ENCODE data around the gene MYOCD. TPM values are rescaled to one million over a fixed set of nuclear protein-coding genes. Genes with fewer than 3 reads are reported as not detected.

MYOCD gene
- total and polyA plus RNA-seq, 2 of the 13 experiments (the other 11 are each of a cell fraction or from before 2014, with no cell fraction given) = not detected

GRCh38 chr17:12624211-12624610 is 41.5 kb upstream of the MYOCD start:
- in situ Hi-C loops (cut with HindIII; ENCODE audit: extremely low pct_ligation_motif_present, low pct_unique_long_range_greater_than_20kb) = loop anchor here (25.0 kb wide), 1 partner anchor 112 kb away; no protein-coding TSS in a partner anchor
- no peaks in the 10 kb centered on the region; a peak in 1 of 5 replicates for H3K27me3 ChIP-seq (ENCODE audit: control insufficient read depth in 1 of 2, insufficient read depth in 2 of 2, low read length in 2 of 2)
- peaks cover 17% of the 10 kb centered on the region for H3K4me1 ChIP-seq (ENCODE audit: insufficient read depth, low read length)
- intact Hi-C loops (cut with micrococcal nuclease; ENCODE audit: unreplicated experiment) = no loop called here
- no peaks in the 10 kb centered on the region for H3K36me3 ChIP-seq (replicated peaks in 1 of 2; ENCODE audit: control insufficient read depth in 1 of 2, insufficient read depth in 2 of 2, low read length in 2 of 2)
- no peak overlapping the region for H3K4me2 ChIP-seq (ENCODE audit: low read depth, low read length)
- no peak overlapping the region for H3K27ac ChIP-seq (ENCODE audit: extremely low read length, insufficient read depth, low read length)
- ChIA-PET POLR2A (no interaction called here), CTCF (ENCODE audit: low intra/inter-chr PET ratio, low total read pairs) (no interaction called here)
- no peaks in the 10 kb centered on the region for H3K79me2 ChIP-seq (ENCODE audit: insufficient read depth, low read length)
- no peak for FAIRE-seq
- H3K4me3 ChIP-seq (replicated peaks in 1 of 3; ENCODE audit: insufficient read depth in 1 of 3, low read depth in 2 of 3, low read length in 3 of 3) = no peak overlapping the region
- no peak overlapping the region for H2AFZ ChIP-seq (ENCODE audit: low read length)
- WGBS (ENCODE audit: low lambda C conversion rate) = 39% methylated on average over 3 of the region's 3 CpGs
- no TSS peak for BruUV-seq (replicated peaks)
- TF ChIP-seq CENPT (CRISPR knock-in tag; IDR thresholded peaks at IDR 0.05; ENCODE audit: low read depth) = no peak
- no peak for TF ChIP-seq NFATC3 (CRISPR knock-in tag; IDR thresholded peaks at IDR 0.05)
- no peak for TF ChIP-seq ZNF839 (CRISPR knock-in tag; IDR thresholded peaks at IDR 0.05; ENCODE audit: borderline replicate concordance)
- TF ChIP-seq MAFF (IDR thresholded peaks at IDR 0.05; ENCODE audit: low read depth, low read length) = no peak
- TF ChIP-seq MLLT10 (CRISPR knock-in tag; IDR thresholded peaks at IDR 0.05) = no peak
- no peak for TF ChIP-seq ZNF274 (CRISPR knock-in tag; IDR thresholded peaks at IDR 0.05)
- TF ChIP-seq ZNF160 (CRISPR knock-in tag; IDR thresholded peaks at IDR 0.05) = no peak
- TF ChIP-seq ZBED4 (CRISPR knock-in tag; IDR thresholded peaks at IDR 0.05; ENCODE audit: borderline replicate concordance) = no peak
- no peak for TF ChIP-seq ZNF703 (CRISPR knock-in tag; IDR thresholded peaks at IDR 0.05; ENCODE audit: borderline replicate concordance)
- H4K20me1 ChIP-seq (ENCODE audit: insufficient read depth, low read length) = no peaks in the 10 kb centered on the region
- no peak overlapping the region for H3K9ac ChIP-seq (ENCODE audit: insufficient read depth, low read depth, low read length)
- DNase-seq (ENCODE audit: low spot score) = no peak
- no peak for ATAC-seq
- no peaks in the 10 kb centered on the region for H3K9me3 ChIP-seq (ENCODE audit: low read length)

All from HepG2 (cell line).